Measurements from ENCODE around the gene ESPL1. TPM values are rescaled to one million over a fixed set of nuclear protein-coding genes. Genes with fewer than 3 reads are reported as not detected.

Gene ESPL1
- polyA plus RNA-seq, 1 donor (not counting 4 experiments of a cell fraction or from before 2014, with no cell fraction given): 3.7 TPM

DNA sequence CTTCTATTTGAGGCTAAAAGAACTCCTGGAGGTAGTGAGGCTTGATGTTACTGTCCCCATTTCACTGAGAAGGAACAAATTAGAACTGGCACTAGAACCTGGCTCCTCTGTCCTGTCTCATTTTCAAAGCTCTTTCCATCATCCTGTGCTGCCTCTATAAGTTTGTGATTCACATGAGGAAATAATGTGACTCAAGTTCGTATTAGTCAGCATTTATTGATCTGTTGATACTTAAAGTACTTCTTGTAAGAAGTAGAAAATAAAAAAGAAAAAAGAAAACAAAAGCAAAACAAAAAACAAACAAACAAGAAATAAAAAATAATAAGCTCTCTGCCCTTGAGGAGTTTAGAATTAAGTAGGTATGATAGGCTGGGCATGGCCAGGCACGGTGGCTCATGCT is 2.3 kb upstream of the ESPL1 start:
- H3K36me3 ChIP-seq (ENCODE audit: control insufficient read depth in 2 of 2, extremely low read depth in 1 of 2, insufficient read depth in 2 of 2, low read length in 2 of 2): peaks cover 0 to 10% of the 10 kb centered on the region in 2 experiments
- no peak overlapping the region for H3K27ac ChIP-seq (ENCODE audit: control insufficient read depth, insufficient read depth, low read length)
- peaks cover 20% of the 10 kb centered on the region for H3K79me2 ChIP-seq (ENCODE audit: control insufficient read depth, insufficient read depth, low read length)
- no peak overlapping the region for H2AFZ ChIP-seq (ENCODE audit: control insufficient read depth, low read length)
- DNase-seq (ENCODE audit: low read depth, low spot score): no peak
- H3K4me3 ChIP-seq (ENCODE audit: control insufficient read depth in 2 of 3, extremely low read depth in 1 of 3, insufficient read depth in 2 of 3, low read depth in 1 of 3, low read length in 3 of 3): no peak overlapping the region
- dilution Hi-C loops (cut with MboI; ENCODE audit: extremely low pct_ligation_motif_present, low sequenced_read_pairs): no loop called here
- H3K4me1 ChIP-seq (ENCODE audit: control insufficient read depth, extremely low read depth, insufficient read depth, low read length): peaks cover 8% of the 10 kb centered on the region
- no peaks in the 10 kb centered on the region for H3K9me1 ChIP-seq (ENCODE audit: control insufficient read depth, extremely low read depth, insufficient read depth, low read length)
- no peak overlapping the region for H3K4me2 ChIP-seq (ENCODE audit: control insufficient read depth, extremely low read depth, insufficient read depth, low read depth, low read length)
- H4K20me1 ChIP-seq (ENCODE audit: control insufficient read depth, extremely low read depth, insufficient read depth, low read length): no peaks in the 10 kb centered on the region
- H3K9me3 ChIP-seq (ENCODE audit: control insufficient read depth, low read depth, low read length): no peaks in the 10 kb centered on the region
- TF ChIP-seq, protein P1, sequence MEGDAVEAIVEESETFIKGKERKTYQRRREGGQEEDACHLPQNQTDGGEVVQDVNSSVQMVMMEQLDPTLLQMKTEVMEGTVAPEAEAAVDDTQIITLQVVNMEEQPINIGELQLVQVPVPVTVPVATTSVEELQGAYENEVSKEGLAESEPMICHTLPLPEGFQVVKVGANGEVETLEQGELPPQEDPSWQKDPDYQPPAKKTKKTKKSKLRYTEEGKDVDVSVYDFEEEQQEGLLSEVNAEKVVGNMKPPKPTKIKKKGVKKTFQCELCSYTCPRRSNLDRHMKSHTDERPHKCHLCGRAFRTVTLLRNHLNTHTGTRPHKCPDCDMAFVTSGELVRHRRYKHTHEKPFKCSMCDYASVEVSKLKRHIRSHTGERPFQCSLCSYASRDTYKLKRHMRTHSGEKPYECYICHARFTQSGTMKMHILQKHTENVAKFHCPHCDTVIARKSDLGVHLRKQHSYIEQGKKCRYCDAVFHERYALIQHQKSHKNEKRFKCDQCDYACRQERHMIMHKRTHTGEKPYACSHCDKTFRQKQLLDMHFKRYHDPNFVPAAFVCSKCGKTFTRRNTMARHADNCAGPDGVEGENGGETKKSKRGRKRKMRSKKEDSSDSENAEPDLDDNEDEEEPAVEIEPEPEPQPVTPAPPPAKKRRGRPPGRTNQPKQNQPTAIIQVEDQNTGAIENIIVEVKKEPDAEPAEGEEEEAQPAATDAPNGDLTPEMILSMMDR (optimal IDR thresholded peaks at IDR 0.05 in 1 of 3, IDR thresholded peaks at IDR 0.05 in 1 of 3, conservative IDR thresholded peaks at IDR 0.05 in 1 of 3; ENCODE audit: extremely low read depth in 1 of 3, insufficient read depth in 2 of 3, low read length in 3 of 3): no peak
- no peak for TF ChIP-seq EZH2 (IDR thresholded peaks at IDR 0.05; ENCODE audit: low read length)
- H3K27me3 ChIP-seq (ENCODE audit: control insufficient read depth, extremely low read depth, insufficient read depth, low read length): no peaks in the 10 kb centered on the region
- no peak for FAIRE-seq
- no peak overlapping the region for H3K9ac ChIP-seq (ENCODE audit: control insufficient read depth, extremely low read depth, insufficient read depth, low read length)

DNA sequence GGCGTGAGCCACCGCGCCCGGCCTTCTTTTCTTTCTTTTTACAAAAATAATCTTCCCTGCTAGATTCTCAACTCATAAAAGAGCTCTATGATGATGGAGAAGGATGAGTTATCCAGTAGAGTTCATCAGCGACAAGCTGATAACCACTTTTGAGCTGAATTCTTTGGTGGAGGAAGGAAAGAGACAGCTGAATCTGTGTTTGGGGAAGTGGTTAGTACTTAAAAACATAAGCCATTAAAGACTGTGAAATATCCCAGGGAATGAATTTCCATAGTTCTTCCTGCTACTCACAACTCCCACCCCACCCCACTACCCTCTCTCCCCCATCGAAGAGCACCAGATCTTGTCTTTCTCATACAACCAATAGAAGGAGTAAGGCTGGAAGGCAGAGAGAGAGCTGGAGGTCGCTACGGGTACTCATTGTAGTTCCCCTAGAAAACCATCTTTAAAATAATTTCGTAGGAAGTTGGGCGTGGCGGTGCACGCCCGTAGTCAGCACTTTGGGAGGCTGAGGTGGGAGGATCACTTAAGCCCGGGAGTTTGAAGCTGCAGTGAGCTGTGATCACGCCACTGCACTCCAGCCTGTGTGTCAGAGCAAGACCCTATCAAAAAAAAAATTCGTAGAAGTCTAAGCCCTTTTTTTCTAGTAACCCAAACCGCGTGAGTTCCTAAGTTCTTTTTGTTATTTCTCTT is 647 bp upstream of the ESPL1 start:
- dilution Hi-C loops (cut with MboI; ENCODE audit: extremely low pct_ligation_motif_present, low sequenced_read_pairs): no loop called here
- H3K79me2 ChIP-seq (ENCODE audit: control insufficient read depth, insufficient read depth, low read length): peaks cover 20% of the 10 kb centered on the region
- peaks cover 0 to 10% of the 10 kb centered on the region in 2 experiments for H3K36me3 ChIP-seq (ENCODE audit: control insufficient read depth in 2 of 2, extremely low read depth in 1 of 2, insufficient read depth in 2 of 2, low read length in 2 of 2)
- no peak for TF ChIP-seq EZH2 (IDR thresholded peaks at IDR 0.05; ENCODE audit: low read length)
- TF ChIP-seq, protein P1 (optimal IDR thresholded peaks at IDR 0.05 in 1 of 3, IDR thresholded peaks at IDR 0.05 in 1 of 3, conservative IDR thresholded peaks at IDR 0.05 in 1 of 3; ENCODE audit: extremely low read depth in 1 of 3, insufficient read depth in 2 of 3, low read length in 3 of 3): no peak
- FAIRE-seq (no peak), DNase-seq (ENCODE audit: low read depth, low spot score) (no peak)
- H3K9me1 ChIP-seq (ENCODE audit: control insufficient read depth, extremely low read depth, insufficient read depth, low read length): no peaks in the 10 kb centered on the region
- H3K27me3 ChIP-seq (ENCODE audit: control insufficient read depth, extremely low read depth, insufficient read depth, low read length): no peaks in the 10 kb centered on the region
- H2AFZ ChIP-seq (ENCODE audit: control insufficient read depth, low read length): peak overlapping the region; percentile 99
- H3K4me3 ChIP-seq (ENCODE audit: control insufficient read depth in 2 of 3, extremely low read depth in 1 of 3, insufficient read depth in 2 of 3, low read depth in 1 of 3, low read length in 3 of 3): peak overlapping the region; percentile 61 to 91 (median 83)
- H3K27ac ChIP-seq (ENCODE audit: control insufficient read depth, insufficient read depth, low read length): peak overlapping the region; percentile 90
- no peaks in the 10 kb centered on the region for H4K20me1 ChIP-seq (ENCODE audit: control insufficient read depth, extremely low read depth, insufficient read depth, low read length)
- peak overlapping the region; percentile 87 for H3K9ac ChIP-seq (ENCODE audit: control insufficient read depth, extremely low read depth, insufficient read depth, low read length)
- H3K4me2 ChIP-seq (ENCODE audit: control insufficient read depth, extremely low read depth, insufficient read depth, low read depth, low read length): peak overlapping the region; percentile 99
- no peaks in the 10 kb centered on the region for H3K9me3 ChIP-seq (ENCODE audit: control insufficient read depth, low read depth, low read length)
- peaks cover 8% of the 10 kb centered on the region for H3K4me1 ChIP-seq (ENCODE audit: control insufficient read depth, extremely low read depth, insufficient read depth, low read length)
